WERI-Rb-1 (cell line): ENCODE data around the gene NUDCD2.

Experiments used
- DNase-seq: peaks from one replicate; pipeline ENCODE4 v3.0.0-alpha.2; 2020
- H3K27ac ChIP-seq: fragments of 250-450 bp; sonication (Bioruptor Pico); 2 replicates; pipeline ENCODE4 v1.5.1; 2020; ENCODE audit warnings: mild to moderate bottlenecking, moderate library complexity
- H3K27me3 ChIP-seq: fragments of 250-450 bp; sonication (Bioruptor Pico); 2 replicates; pipeline ENCODE4 v1.5.1; 2021; ENCODE audit warnings: mild to moderate bottlenecking, low read depth, moderate library complexity; ENCODE audit not compliant: insufficient read depth, severe bottlenecking
- H3K36me3 ChIP-seq: fragments of 250-450 bp; sonication (Bioruptor Pico); 2 replicates; pipeline ENCODE4 v1.5.1; 2020; ENCODE audit warnings: mild to moderate bottlenecking, moderate library complexity
- H3K4me3 ChIP-seq: 2 replicates; pipeline ENCODE4 v1.5.1; 2011; ENCODE audit warnings: low read depth, mild to moderate bottlenecking, control low read depth, low read length
- H3K9me3 ChIP-seq: fragments of 250-450 bp; sonication (Bioruptor Pico); 2 replicates; pipeline ENCODE4 v1.5.1; 2021; ENCODE audit warnings: mild to moderate bottlenecking, moderate library complexity; ENCODE audit not compliant: severe bottlenecking
- TF ChIP-seq, protein P1 (sequence below): IDR thresholded peaks from 2 replicates; pipeline ENCODE4 v1.5.1; 2011; ENCODE audit warnings: low read depth, mild to moderate bottlenecking, control low read depth, inconsistent platforms, low read length

Gene NUDCD2

DNA sequence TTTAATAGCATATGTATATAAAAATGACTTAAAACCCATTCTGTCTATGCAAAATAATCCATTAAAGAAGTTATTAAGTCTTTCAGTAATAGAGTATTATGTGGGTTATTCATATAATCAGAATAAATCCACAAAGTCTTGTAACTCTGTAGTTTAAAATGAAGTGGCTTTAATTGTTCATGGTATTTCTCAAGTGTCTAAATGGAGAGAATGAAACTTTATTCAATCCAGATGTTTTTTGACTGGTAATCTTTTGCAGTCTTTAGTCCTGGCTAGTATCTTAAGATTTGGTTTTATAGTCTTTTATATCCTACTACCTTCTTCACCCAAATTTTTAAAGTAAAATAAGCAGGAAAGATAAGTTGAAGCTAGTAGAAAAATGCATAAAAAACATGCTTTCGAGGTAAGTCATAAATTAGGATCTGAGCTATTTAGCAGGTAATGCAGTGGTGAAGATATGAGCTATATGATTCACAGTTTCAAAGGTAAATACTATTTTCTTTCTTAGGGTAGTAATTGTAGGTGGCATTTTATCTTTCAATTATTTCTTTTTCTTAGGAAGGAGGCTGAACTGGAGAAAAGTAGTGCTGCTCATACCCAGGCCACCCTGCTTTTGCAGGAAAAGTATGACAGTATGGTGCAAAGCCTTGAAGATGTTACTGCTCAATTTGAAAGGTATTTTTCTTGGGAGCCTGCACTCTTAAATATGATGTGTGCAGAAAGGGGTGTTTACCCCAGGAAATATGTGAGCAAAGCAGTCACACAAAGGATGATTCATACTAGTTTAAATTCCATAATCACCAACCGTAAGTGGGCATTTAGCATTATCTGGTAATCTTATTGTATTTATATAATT lies 18.5 kb upstream of the NUDCD2 start:
- H3K27ac ChIP-seq: no peak overlapping the region
- H3K9me3 ChIP-seq: no peaks in the 10 kb centered on the region
- H3K27me3 ChIP-seq: no peaks in the 10 kb centered on the region
- DNase-seq: no peak
- H3K4me3 ChIP-seq: no peak overlapping the region
- TF ChIP-seq, protein P1, sequence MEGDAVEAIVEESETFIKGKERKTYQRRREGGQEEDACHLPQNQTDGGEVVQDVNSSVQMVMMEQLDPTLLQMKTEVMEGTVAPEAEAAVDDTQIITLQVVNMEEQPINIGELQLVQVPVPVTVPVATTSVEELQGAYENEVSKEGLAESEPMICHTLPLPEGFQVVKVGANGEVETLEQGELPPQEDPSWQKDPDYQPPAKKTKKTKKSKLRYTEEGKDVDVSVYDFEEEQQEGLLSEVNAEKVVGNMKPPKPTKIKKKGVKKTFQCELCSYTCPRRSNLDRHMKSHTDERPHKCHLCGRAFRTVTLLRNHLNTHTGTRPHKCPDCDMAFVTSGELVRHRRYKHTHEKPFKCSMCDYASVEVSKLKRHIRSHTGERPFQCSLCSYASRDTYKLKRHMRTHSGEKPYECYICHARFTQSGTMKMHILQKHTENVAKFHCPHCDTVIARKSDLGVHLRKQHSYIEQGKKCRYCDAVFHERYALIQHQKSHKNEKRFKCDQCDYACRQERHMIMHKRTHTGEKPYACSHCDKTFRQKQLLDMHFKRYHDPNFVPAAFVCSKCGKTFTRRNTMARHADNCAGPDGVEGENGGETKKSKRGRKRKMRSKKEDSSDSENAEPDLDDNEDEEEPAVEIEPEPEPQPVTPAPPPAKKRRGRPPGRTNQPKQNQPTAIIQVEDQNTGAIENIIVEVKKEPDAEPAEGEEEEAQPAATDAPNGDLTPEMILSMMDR: no peak
- peaks cover 42% of the 10 kb centered on the region for H3K36me3 ChIP-seq

DNA sequence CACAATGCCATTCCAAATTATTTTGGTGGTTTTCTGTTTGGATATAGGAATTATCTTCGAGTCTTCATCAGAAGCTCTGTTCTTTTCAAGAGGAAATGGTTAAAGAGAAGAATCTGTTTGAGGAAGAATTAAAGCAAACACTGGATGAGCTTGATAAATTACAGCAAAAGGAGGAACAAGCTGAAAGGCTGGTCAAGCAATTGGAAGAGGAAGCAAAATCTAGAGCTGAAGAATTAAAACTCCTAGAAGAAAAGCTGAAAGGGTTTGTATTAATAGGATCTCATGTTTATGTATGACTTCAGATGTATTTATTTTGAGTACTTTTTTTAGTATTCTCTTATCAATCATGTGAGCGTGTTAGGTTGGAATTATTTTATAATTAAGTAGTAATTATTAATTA lies 15.5 kb upstream of the NUDCD2 start:
- Histone ChIP-seq H3K27me3 (no peaks in the 10 kb centered on the region), H3K36me3 (peaks cover 61% of the 10 kb centered on the region), H3K4me3 (no peak overlapping the region), H3K9me3 (no peaks in the 10 kb centered on the region), H3K27ac (no peak overlapping the region)
- TF ChIP-seq, protein P1: no peak
- DNase-seq: no peak

DNA sequence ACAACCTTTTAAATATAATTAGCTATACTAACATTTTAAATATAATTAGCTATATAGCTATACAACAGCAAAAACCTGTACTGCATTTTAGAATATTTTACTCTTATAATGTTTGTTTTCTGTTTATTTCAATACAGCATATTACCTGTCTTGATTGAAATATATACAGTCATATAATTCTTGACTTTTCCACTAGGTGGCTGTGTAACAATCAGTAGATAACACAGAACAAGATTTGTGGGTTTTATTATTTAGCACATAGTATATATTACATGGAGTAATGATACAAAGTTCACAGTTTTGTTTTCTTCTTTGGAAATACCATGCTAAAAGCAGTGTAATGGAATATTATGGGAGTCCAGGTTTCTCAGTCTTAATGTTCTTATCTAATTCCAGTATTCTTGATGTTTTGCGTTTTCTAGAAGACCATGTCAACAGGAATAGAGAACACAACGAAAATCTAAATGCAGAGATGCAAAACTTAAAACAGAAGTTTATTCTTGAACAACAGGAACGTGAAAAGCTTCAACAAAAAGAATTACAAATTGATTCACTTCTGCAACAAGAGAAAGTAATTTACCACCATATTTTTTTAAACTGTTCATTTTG lies 13.8 kb upstream of the NUDCD2 start:
- Histone ChIP-seq H3K27ac (no peak overlapping the region), H3K36me3 (peaks cover 66% of the 10 kb centered on the region), H3K9me3 (no peaks in the 10 kb centered on the region), H3K27me3 (no peaks in the 10 kb centered on the region), H3K4me3 (no peak overlapping the region)
- DNase-seq: no peak
- TF ChIP-seq, protein P1: no peak

DNA sequence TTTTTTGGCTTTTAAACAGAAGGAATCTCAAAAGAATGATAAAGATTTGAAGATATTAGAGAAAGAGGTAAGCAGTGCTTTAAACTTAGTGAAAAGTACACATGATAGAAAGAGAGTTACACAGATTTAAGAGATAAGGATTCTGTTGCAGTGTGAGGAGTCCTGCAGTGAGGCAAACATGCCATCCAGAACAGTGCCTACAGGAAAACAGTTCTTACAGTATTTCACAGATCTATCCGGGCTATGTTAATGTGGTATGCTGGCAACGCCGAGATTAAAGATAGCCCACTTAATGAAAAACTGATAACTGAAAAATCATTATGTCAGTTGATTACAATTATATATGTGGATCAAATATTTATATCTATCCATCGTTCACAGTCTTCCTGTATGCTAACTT lies 7.8 kb upstream of the NUDCD2 start:
- no peaks in the 10 kb centered on the region for H3K27me3 ChIP-seq
- peaks cover 46% of the 10 kb centered on the region for H3K36me3 ChIP-seq
- H3K27ac ChIP-seq: no peak overlapping the region
- TF ChIP-seq, protein P1: no peak
- no peaks in the 10 kb centered on the region for H3K9me3 ChIP-seq
- no peak for DNase-seq
- H3K4me3 ChIP-seq: no peak overlapping the region

DNA sequence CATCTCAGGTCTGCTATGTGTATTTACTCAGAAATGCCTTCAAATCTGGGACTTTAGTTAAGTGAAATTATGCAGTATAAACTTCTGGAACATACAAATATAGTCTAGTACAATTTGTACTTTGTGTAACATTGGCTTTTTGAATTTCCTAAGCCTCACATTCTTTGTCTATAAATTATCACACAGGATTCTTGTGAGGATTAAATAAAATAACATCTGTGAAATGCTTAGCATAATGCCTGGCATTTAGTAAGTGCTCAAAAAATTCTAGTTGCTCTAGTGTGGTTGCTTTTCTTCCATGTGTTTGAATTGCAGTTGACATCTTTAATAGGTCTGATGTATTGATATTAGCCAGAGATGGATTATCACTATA lies 3.1 kb upstream of the NUDCD2 start:
- TF ChIP-seq, protein P1: no peak
- DNase-seq: no peak

More for the DNA sequence above, 3.1 kb upstream of the NUDCD2 start:
- Histone ChIP-seq H3K9me3 (no peaks in the 10 kb centered on the region), H3K4me3 (no peak overlapping the region), H3K27me3 (no peaks in the 10 kb centered on the region), H3K27ac (no peak overlapping the region), H3K36me3 (peaks cover 15% of the 10 kb centered on the region)
